C4-2B (cell line): ENCODE data around the gene CXCR5.

Experiments used
- H3K27ac ChIP-seq: fragments of 450-650 bp; 2 replicates; pipeline ENCODE4 v1.5.1; 2017
- CTCF ChIP-seq: fragments of 450-650 bp; conservative IDR thresholded peaks from 2 replicates; pipeline ENCODE4 v1.5.1; 2017; ENCODE audit warnings: mild to moderate bottlenecking
- ZFX ChIP-seq: fragments of 450-650 bp; IDR thresholded peaks from 2 replicates; pipeline ENCODE4 v1.6.1; 2017

Gene CXCR5

GRCh38 chr11:118899296-118899688 lies 15.6 kb downstream of the CXCR5 start:
- TF ChIP-seq CTCF, result no peak
- TF ChIP-seq ZFX, result no peak
- no peak overlapping the region for H3K27ac ChIP-seq

GRCh38 chr11:118899706-118900360 lies 16.1 kb downstream of the CXCR5 start:
- TF ChIP-seq ZFX (no peak), CTCF (no peak)
- H3K27ac ChIP-seq, result no peak overlapping the region

GRCh38 chr11:118900535-118901384 lies 17.1 kb downstream of the CXCR5 start:
- TF ChIP-seq CTCF (no peak), ZFX (no peak)
- no peak overlapping the region for H3K27ac ChIP-seq

GRCh38 chr11:118901494-118902335 lies 18.0 kb downstream of the CXCR5 start:
- TF ChIP-seq ZFX (no peak), CTCF (no peak)
- H3K27ac ChIP-seq, result no peak overlapping the region

GRCh38 chr11:118902336-118903203 lies 18.9 kb downstream of the CXCR5 start:
- TF ChIP-seq CTCF (no peak), ZFX (no peak)

GRCh38 chr11:118903204-118904015 lies 19.7 kb downstream of the CXCR5 start:
- no peak overlapping the region for H3K27ac ChIP-seq

More at GRCh38 chr11:118902336-118903203, 18.9 kb downstream of the CXCR5 start:
- H3K27ac ChIP-seq, result no peak overlapping the region

More at GRCh38 chr11:118903204-118904015, 19.7 kb downstream of the CXCR5 start:
- TF ChIP-seq CTCF, result no peak
- TF ChIP-seq ZFX, result no peak
